IPS-15b (cell line): ENCODE results near the gene INTS6.

Source experiments
- H3K27me3 ChIP-seq: one replicate; pipeline ENCODE4 v1.6.1; 2013; ENCODE audit warnings: low read length; ENCODE audit not compliant: control insufficient read depth, insufficient read depth
- H3K36me3 ChIP-seq: one replicate; pipeline ENCODE4 v1.6.1; 2013; ENCODE audit warnings: low read length; ENCODE audit not compliant: control insufficient read depth, insufficient read depth
- H3K4me1 ChIP-seq: one replicate; pipeline ENCODE4 v1.6.1; 2013; ENCODE audit warnings: mild to moderate bottlenecking, low read length; ENCODE audit not compliant: control insufficient read depth, insufficient read depth
- H3K4me3 ChIP-seq: one replicate; pipeline ENCODE4 v1.5.1; 2013; ENCODE audit warnings: low read depth, low read length
- H3K9ac ChIP-seq: one replicate; pipeline ENCODE4 v1.6.1; 2013; ENCODE audit warnings: low read depth, mild to moderate bottlenecking, low read length
- H3K9me3 ChIP-seq: one replicate; pipeline ENCODE4 v1.6.1; 2013; ENCODE audit warnings: mild to moderate bottlenecking, low read length; ENCODE audit not compliant: control insufficient read depth, insufficient read depth

The INTS6 gene

DNA sequence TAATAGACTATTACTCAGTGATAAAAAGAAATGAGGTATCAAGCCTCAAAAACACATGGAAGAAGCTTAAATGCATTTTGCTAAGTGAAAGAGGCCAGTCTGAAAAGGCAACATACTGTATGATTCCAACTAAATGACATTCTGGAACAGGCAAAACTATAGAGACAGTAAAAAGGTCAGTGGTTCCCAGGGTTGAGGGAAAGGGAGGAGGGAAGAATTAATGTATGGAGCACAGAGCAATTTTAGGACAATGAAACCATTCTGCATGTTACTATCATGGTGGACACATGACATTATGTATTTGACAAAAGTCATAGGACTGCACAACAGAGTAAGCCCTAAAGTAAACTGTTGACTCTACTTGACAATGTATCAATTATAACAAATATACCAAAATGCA lies 119.0 kb downstream of the INTS6 start:
- Histone ChIP-seq H3K9me3 (no peaks in the 10 kb centered on the region), H3K27me3 (no peaks in the 10 kb centered on the region), H3K36me3 (no peaks in the 10 kb centered on the region), H3K4me3 (no peak overlapping the region), H3K4me1 (peaks cover under 1% of the 10 kb centered on the region), H3K9ac (no peak overlapping the region)

DNA sequence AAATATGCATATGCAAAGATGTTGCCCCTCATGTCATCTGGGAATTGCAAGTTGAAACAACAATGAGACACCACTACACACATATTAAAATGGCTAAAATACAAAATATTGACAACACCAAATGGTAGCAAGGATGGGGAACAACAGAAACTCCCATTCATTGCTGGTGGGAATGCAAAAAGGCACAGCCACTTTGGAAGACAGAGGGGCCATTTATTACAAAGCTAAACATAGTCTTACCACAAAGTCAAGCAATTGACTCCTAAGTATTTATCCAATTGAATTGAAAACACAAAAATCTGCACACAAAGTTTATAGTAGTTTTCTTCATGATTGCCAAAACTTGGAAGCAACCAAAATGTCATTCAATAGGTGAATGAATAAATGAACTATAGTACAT lies 119.4 kb downstream of the INTS6 start:
- Histone ChIP-seq H3K4me1 (peaks cover 3% of the 10 kb centered on the region), H3K4me3 (no peak overlapping the region), H3K27me3 (no peaks in the 10 kb centered on the region), H3K36me3 (no peaks in the 10 kb centered on the region), H3K9me3 (no peaks in the 10 kb centered on the region), H3K9ac (no peak overlapping the region)

DNA sequence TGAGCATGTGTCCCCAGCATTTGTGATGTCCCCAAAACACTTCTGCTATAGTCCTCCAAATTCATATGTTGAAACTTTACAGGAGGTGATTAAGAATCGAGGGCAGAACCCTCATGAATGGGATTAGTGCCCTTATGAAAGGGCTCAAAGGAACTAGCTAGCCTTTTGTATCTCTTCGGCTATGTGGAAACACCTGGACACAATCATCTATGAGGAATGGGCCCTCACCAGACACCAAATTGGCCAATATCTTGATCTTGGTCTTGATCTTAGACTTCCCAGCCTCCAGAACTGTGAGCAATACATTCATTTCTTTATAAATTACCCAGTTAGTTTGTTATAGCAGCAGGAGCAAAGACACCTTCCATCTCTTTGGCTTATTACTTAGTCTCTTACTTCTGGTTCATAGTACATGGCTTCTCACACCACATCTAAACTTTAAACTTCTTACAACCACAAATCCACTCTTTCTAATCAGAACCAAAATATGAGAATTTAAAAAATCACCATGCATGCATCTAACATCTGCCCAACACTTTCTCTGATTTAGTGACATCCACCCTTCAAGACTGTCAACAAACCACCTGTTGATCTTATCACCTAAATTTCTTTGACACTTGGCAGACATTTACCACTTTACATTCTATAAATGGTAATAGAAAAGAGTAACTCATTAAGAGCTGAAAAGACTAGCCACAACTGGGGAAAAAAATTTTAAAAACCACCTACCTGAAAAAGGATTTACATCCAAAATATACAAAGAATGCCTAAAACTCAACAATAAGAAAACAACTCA lies 120.1 kb downstream of the INTS6 start:
- H3K4me3 ChIP-seq, result no peak overlapping the region
- no peaks in the 10 kb centered on the region for H3K9me3 ChIP-seq
- H3K4me1 ChIP-seq, result peaks cover 9% of the 10 kb centered on the region
- H3K9ac ChIP-seq, result no peak overlapping the region
- no peaks in the 10 kb centered on the region for H3K27me3 ChIP-seq
- no peaks in the 10 kb centered on the region for H3K36me3 ChIP-seq

DNA sequence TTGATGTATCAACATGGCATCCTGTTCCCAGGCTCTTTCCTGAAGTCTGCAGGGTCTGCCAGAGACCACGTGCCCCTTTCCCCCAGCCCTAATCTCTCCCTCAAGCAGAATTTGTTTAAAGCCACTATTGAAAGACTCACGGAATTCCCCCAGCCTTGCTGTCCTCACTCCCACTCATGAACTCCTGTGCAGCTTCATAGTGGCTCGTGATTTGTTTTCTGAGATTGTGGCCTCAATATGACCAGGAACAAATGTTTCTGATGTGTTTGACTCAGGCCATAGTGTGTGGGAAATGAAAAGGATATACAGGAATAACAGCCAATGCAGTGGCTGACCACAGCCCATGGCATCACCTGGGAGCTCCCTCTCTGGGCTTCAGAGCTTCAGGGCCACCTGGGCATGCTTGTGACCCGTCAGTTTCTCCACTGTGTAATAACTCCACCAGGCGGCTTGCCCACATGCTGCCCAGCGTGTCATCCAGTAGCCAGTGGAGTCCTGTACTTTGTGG lies 121.4 kb downstream of the INTS6 start:
- Histone ChIP-seq H3K4me3 (no peak overlapping the region), H3K9ac (no peak overlapping the region), H3K27me3 (no peaks in the 10 kb centered on the region), H3K36me3 (no peaks in the 10 kb centered on the region), H3K4me1 (peaks cover 9% of the 10 kb centered on the region), H3K9me3 (no peaks in the 10 kb centered on the region)

DNA sequence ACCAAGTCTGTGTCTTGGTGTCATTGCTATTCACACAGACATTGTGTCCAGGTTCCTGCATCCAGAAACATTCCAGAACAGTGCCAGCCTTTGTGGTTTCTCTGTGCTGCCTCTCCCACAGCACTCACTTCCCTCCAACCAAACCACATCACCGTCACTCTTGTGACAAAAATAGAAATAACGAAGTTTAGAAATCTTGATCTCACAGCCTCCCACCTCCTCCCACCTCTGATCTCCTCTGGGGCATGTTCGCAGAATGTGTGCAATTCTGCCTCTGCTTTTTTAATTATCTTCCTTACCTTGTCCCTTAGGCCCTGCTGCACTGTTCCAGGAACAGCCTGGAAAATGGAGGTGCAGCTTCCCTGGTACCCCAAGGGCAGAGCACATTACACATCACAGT lies 122.0 kb downstream of the INTS6 start:
- H3K4me1 ChIP-seq, result peaks cover 11% of the 10 kb centered on the region
- no peaks in the 10 kb centered on the region for H3K36me3 ChIP-seq
- H3K27me3 ChIP-seq, result no peaks in the 10 kb centered on the region
- no peak overlapping the region for H3K4me3 ChIP-seq
- no peaks in the 10 kb centered on the region for H3K9me3 ChIP-seq
- H3K9ac ChIP-seq, result no peak overlapping the region

DNA sequence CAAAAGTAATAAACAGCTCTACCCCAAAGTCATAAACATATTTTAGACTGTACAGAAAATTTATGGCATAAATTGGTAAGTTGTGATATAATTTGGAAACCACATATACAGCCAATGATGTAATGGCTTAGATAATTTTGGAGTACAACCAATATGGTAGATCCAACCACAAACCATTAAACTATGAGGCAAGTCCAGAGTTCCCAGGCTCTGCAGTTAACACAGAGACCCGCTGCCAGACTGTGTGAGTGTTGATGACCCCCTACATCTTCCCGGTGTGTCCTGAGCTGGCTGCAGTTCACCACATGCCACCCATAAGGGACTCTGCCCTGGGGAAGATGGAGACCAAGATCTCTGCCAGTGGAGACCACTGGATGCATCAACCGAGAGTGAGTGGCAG lies 123.2 kb downstream of the INTS6 start:
- H3K9me3 ChIP-seq, result no peaks in the 10 kb centered on the region
- H3K9ac ChIP-seq, result no peak overlapping the region
- H3K4me1 ChIP-seq, result peaks cover 17% of the 10 kb centered on the region
- no peaks in the 10 kb centered on the region for H3K36me3 ChIP-seq
- no peak overlapping the region for H3K4me3 ChIP-seq
- H3K27me3 ChIP-seq, result no peaks in the 10 kb centered on the region

DNA sequence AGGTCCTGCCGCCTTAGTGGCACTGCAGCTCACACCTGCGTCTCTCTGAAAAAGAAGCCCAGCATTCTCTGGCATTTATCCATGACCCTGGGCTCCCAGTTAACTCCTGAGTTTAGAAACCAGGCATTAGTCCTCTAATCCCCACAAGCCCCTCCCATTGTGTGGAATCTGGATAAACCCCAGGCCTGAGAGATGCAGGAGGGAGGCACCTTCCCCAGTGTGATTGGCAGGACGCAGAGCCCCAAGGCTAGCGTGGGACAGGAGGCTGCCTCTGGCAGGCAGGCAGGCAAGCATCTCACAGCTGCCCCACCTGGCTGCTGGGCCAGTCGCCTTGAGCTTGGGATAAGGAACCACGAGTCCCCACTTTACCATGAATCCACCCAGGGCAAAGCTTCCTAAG lies 124.3 kb downstream of the INTS6 start:
- Histone ChIP-seq H3K27me3 (no peaks in the 10 kb centered on the region), H3K4me1 (peaks cover 17% of the 10 kb centered on the region), H3K9me3 (no peaks in the 10 kb centered on the region), H3K4me3 (no peak overlapping the region), H3K36me3 (no peaks in the 10 kb centered on the region), H3K9ac (no peak overlapping the region)

DNA sequence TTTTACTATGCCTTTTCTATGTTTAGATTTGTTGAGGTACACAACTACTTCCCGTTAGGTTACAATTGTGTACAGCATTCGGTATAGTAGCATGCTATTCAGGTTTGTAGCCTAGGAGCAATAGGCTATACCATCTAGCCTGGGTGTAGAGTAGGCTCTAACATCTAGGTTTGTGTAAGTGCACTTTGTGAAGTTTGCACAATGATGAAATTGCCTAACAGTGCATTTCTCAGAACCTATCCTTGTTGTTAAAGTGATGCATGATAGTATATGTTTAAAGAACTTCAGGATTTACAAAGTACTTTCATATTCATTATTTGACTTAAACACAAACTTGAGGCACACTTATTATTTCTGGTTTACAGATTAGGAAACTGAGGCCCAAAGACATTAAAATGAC lies 124.9 kb downstream of the INTS6 start:
- H3K4me1 ChIP-seq, result peaks cover 17% of the 10 kb centered on the region
- H3K27me3 ChIP-seq, result no peaks in the 10 kb centered on the region
- no peaks in the 10 kb centered on the region for H3K9me3 ChIP-seq
- H3K9ac ChIP-seq, result no peak overlapping the region
- no peak overlapping the region for H3K4me3 ChIP-seq
- H3K36me3 ChIP-seq, result no peaks in the 10 kb centered on the region

DNA sequence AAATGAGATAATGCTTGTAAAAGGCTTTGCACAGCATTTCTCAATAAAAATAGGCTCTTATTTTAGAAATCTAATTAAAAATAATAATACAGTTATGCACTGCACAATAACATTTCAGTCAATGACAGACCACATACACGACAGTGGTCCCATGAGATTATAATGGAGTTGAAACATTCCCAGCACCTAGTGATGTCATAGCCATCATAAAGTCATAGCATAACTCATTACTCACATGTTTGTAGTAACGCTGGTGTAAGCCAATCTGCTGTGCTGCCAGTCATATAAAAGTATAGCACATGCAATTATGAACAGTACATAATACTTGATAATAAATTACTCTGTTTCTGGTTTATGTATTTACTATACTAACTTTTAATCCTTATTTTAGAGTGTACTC lies 126.1 kb downstream of the INTS6 start:
- H3K4me1 ChIP-seq, result peaks cover 17% of the 10 kb centered on the region
- H3K9ac ChIP-seq, result no peak overlapping the region
- H3K36me3 ChIP-seq, result no peaks in the 10 kb centered on the region
- H3K27me3 ChIP-seq, result no peaks in the 10 kb centered on the region
- H3K4me3 ChIP-seq, result no peak overlapping the region
- no peaks in the 10 kb centered on the region for H3K9me3 ChIP-seq

DNA sequence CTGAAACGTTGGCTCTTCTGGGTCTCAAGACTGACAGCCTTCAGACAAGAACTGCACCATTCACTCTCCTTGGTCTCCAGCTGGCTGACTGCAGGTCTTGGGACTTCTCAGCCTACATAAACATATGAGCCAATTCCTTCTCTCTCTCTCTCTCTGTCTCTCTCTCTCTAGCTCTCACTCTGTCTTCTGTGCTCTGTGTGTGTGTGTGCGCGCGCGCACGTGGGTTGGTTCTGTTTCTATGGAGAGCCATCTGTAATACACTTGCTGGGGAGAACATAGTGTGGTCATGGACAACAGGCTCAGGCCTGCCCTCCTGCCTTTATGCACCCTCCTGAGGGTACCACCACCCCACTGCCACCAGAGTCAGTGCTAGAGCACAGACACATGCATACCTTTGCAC lies 127.0 kb downstream of the INTS6 start:
- no peaks in the 10 kb centered on the region for H3K36me3 ChIP-seq
- H3K4me3 ChIP-seq, result no peak overlapping the region
- H3K9ac ChIP-seq, result no peak overlapping the region
- no peaks in the 10 kb centered on the region for H3K27me3 ChIP-seq
- H3K9me3 ChIP-seq, result no peaks in the 10 kb centered on the region
- peaks cover 17% of the 10 kb centered on the region for H3K4me1 ChIP-seq

DNA sequence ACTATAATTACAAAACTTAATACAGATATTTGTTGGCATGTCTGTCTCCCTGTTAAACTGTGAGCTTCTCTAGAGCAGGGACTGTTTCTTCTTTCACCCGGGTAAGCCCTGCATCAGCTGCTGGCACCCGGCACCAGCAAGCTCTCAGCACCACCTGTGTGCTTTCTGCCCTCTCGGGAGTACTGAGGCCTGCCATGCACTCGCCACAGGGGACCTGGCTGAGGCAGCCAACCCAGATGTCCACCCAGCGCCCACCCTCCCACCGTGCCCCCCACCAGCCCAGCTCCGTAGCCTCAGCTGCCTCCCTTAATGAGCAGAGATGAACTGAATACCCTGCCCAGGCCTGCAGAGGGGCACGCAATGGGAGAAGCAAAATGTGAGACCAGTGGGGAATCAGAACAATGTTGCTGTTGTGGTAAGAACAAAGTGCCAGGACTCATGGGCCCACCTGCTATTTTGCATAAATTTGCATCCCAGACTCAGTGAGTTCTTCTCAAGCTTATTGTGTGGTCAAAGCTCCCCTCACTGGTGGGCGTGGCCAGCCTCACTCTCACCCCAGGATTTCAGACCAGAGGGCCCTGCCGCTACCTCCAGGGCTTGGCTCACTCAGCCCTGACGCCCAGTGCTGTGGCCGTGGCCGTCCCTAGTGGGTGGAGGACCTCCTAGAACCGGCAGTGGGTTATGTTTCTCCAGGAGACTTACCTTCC lies 128.0 kb downstream of the INTS6 start:
- peaks cover 17% of the 10 kb centered on the region for H3K4me1 ChIP-seq
- H3K9ac ChIP-seq, result no peak overlapping the region
- H3K9me3 ChIP-seq, result no peaks in the 10 kb centered on the region
- no peaks in the 10 kb centered on the region for H3K36me3 ChIP-seq
- H3K4me3 ChIP-seq, result no peak overlapping the region
- no peaks in the 10 kb centered on the region for H3K27me3 ChIP-seq
